Panc1 (cell line): Measurements from ENCODE around the gene LINGO1.

Experiments
- POLR2AphosphoS5 ChIP-seq: IDR thresholded peaks from 2 replicates; pipeline ENCODE4 v1.6.1; 2012; ENCODE audit warnings: mild to moderate bottlenecking, low read depth, low read length, moderate library complexity
- SIN3A ChIP-seq: IDR thresholded peaks from 2 replicates; pipeline ENCODE4 v1.6.1; 2012; ENCODE audit warnings: low read depth, mild to moderate bottlenecking, low read length, moderate library complexity, borderline replicate concordance; ENCODE audit not compliant: insufficient read depth
- TCF7L2 ChIP-seq: IDR thresholded peaks from 2 replicates; pipeline ENCODE4 v1.6.1; 2011; ENCODE audit warnings: mild to moderate bottlenecking, low read depth, low read length, inconsistent platforms
- TF ChIP-seq, protein P1 (sequence below): fragments of 450-650 bp; IDR thresholded peaks from 2 replicates; pipeline ENCODE4 v1.5.1; 2017; ENCODE audit warnings: mild to moderate bottlenecking
- TF ChIP-seq, protein P2 (sequence below), 2 experiments: IDR thresholded peaks; 2 replicates each; pipeline ENCODE4 v1.6.1; 2011 to 2012; ENCODE audit warnings: low read depth in 2 of 2, control low read depth in 1 of 2, low read length in 1 of 2, mild to moderate bottlenecking in 1 of 2, moderate library complexity in 1 of 2; ENCODE audit not compliant: insufficient read depth in 1 of 2

DNA sequence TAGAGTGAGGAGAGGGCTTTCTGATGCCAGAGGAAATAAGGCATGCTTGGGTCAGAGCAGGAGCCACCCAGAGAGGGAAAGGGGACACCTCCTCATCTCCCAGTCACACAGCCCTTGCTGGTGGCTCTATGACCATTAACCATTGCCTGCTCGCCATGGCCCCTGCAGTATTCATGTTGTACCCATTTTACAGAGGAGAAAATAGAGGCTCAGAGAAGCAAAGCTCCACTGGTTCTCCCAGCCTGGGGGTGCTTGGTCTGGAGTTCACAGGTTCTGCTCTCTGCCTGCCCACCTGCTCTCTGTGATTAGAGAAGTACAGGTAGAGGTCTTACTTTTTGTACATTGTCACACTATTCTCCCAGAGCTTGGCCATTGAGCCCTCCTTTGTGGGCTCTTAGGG, 56.2 kb downstream of the LINGO1 start:
- TF ChIP-seq, protein P1, sequence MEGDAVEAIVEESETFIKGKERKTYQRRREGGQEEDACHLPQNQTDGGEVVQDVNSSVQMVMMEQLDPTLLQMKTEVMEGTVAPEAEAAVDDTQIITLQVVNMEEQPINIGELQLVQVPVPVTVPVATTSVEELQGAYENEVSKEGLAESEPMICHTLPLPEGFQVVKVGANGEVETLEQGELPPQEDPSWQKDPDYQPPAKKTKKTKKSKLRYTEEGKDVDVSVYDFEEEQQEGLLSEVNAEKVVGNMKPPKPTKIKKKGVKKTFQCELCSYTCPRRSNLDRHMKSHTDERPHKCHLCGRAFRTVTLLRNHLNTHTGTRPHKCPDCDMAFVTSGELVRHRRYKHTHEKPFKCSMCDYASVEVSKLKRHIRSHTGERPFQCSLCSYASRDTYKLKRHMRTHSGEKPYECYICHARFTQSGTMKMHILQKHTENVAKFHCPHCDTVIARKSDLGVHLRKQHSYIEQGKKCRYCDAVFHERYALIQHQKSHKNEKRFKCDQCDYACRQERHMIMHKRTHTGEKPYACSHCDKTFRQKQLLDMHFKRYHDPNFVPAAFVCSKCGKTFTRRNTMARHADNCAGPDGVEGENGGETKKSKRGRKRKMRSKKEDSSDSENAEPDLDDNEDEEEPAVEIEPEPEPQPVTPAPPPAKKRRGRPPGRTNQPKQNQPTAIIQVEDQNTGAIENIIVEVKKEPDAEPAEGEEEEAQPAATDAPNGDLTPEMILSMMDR, result no peak
- no peak for TF ChIP-seq POLR2AphosphoS5
- TF ChIP-seq, protein P2, sequence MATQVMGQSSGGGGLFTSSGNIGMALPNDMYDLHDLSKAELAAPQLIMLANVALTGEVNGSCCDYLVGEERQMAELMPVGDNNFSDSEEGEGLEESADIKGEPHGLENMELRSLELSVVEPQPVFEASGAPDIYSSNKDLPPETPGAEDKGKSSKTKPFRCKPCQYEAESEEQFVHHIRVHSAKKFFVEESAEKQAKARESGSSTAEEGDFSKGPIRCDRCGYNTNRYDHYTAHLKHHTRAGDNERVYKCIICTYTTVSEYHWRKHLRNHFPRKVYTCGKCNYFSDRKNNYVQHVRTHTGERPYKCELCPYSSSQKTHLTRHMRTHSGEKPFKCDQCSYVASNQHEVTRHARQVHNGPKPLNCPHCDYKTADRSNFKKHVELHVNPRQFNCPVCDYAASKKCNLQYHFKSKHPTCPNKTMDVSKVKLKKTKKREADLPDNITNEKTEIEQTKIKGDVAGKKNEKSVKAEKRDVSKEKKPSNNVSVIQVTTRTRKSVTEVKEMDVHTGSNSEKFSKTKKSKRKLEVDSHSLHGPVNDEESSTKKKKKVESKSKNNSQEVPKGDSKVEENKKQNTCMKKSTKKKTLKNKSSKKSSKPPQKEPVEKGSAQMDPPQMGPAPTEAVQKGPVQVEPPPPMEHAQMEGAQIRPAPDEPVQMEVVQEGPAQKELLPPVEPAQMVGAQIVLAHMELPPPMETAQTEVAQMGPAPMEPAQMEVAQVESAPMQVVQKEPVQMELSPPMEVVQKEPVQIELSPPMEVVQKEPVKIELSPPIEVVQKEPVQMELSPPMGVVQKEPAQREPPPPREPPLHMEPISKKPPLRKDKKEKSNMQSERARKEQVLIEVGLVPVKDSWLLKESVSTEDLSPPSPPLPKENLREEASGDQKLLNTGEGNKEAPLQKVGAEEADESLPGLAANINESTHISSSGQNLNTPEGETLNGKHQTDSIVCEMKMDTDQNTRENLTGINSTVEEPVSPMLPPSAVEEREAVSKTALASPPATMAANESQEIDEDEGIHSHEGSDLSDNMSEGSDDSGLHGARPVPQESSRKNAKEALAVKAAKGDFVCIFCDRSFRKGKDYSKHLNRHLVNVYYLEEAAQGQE (IDR thresholded peaks at IDR 0.05; ENCODE audit: insufficient read depth in 1 of 2, low read depth in 2 of 2, low read length in 1 of 2), result no peak
- no peak for TF ChIP-seq TCF7L2
- no peak for TF ChIP-seq SIN3A
